ENCODE data around the gene OSTN. TPM values are rescaled to one million over a fixed set of nuclear protein-coding genes. Genes with fewer than 3 reads are reported as not detected.

OSTN gene
- total and polyA plus RNA-seq, 2 donors (not counting 1 experiment from before 2014, with no cell fraction given): not detected

GRCh38 chr3:191254098-191254873, 55.2 kb downstream of the OSTN start:
- Mint-ChIP-seq H3K4me3 (no peak overlapping the region), H3K27ac (peak overlapping the region; percentile 90), H3K9me3 (ENCODE audit: insufficient read depth) (no peaks in the 10 kb centered on the region), H3K27me3 (no peaks in the 10 kb centered on the region), H3K4me1 (peaks cover 65% of the 10 kb centered on the region)
- CTCF ChIA-PET: no interaction called here
- no peak overlapping the region for H3K9ac ChIP-seq (ENCODE audit: low read length)
- peak overlapping the region; percentile 31 to 89 for H3K27ac ChIP-seq (ENCODE audit: low read length in 2 of 2)
- H3K79me2 ChIP-seq (ENCODE audit: control insufficient read depth, insufficient read depth, low read length): no peaks in the 10 kb centered on the region
- H3K4me3 ChIP-seq (ENCODE audit: control extremely low read depth in 1 of 5, extremely low read depth in 1 of 5, insufficient read depth in 1 of 5, low read depth in 2 of 5, low read length in 4 of 5): peak overlapping the region in 1 of 5 experiments; percentile 8
- ATAC-seq (ENCODE audit: low read depth) (no peak), DNase-seq (no peak)
- no peaks in the 10 kb centered on the region for H3K27me3 ChIP-seq (replicated peaks in 1 of 4; ENCODE audit: control extremely low read depth in 1 of 4, control insufficient read depth in 3 of 4, insufficient read depth in 4 of 4, low read length in 3 of 4)
- intact Hi-C loops (cut with micrococcal nuclease): loop anchor here (2.0 kb wide), 1 partner anchor 15 kb away; no protein-coding TSS in a partner anchor
- POLR2A ChIA-PET: interaction anchor here (1.1 kb wide), 1 partner anchor 8 kb away, joined by 3 read pairs; no protein-coding TSS in a partner anchor
- no peaks in the 10 kb centered on the region for H3K36me3 ChIP-seq (replicated peaks in 1 of 2; ENCODE audit: control extremely low read depth in 1 of 2, control insufficient read depth in 1 of 2, extremely low read depth in 1 of 2, insufficient read depth in 2 of 2, low read length in 1 of 2)
- WGBS (ENCODE audit: insufficient coverage): no CpG with 5 or more reads among the region's 3 CpGs
- no peaks in the 10 kb centered on the region for H3K9me3 ChIP-seq (ENCODE audit: control extremely low read depth in 1 of 3, control insufficient read depth in 2 of 3, insufficient read depth in 1 of 3, low read length in 2 of 3)
- H3K4me2 ChIP-seq (replicated peaks; ENCODE audit: low read depth, low read length, poor library complexity, severe bottlenecking): peak overlapping the region; percentile 76
- TF ChIP-seq EZH2 (IDR thresholded peaks at IDR 0.05; ENCODE audit: borderline replicate concordance, insufficient read depth, low read depth, low read length, poor library complexity, severe bottlenecking): no peak
- no peak for TF ChIP-seq CTCF (IDR thresholded peaks at IDR 0.05)
- peak overlapping the region; percentile 21 for H2AFZ ChIP-seq (ENCODE audit: insufficient read depth, low read depth, low read length, poor library complexity, severe bottlenecking)
- H3K4me1 ChIP-seq (ENCODE audit: control insufficient read depth in 2 of 2, insufficient read depth in 2 of 2, low read length in 2 of 2): peaks cover 50 to 64% of the 10 kb centered on the region in 2 donors
- no peaks in the 10 kb centered on the region for H4K20me1 ChIP-seq (ENCODE audit: control insufficient read depth, insufficient read depth, low read length, poor library complexity, severe bottlenecking)

DNA sequence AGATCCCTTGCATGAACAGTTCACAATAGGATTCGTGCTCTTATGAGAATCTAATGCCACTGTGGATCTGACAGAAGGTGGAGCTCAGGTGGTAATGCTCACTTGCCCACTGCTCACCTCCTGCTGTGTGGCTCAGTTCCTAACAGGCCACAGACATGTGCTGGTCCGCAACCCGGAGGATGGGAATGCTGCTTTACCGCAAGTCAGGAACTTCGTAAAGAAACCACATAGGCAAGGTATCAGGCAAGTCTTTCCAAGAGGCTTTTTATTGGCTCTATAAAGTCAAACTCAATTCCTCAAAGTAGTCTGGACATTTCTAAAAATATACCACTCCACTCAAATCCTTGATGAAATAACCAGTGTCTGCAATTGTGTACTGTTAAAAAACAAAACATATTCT, 56.1 kb downstream of the OSTN start:
- no peaks in the 10 kb centered on the region for H3K27me3 ChIP-seq (replicated peaks in 1 of 4; ENCODE audit: control extremely low read depth in 1 of 4, control insufficient read depth in 3 of 4, insufficient read depth in 4 of 4, low read length in 3 of 4)
- H4K20me1 ChIP-seq (ENCODE audit: control insufficient read depth, insufficient read depth, low read length, poor library complexity, severe bottlenecking): no peaks in the 10 kb centered on the region
- 87% methylated on average over 5 of the region's 5 CpGs for WGBS (ENCODE audit: insufficient coverage)
- ATAC-seq (ENCODE audit: low read depth): no peak
- H3K4me1 ChIP-seq (ENCODE audit: control insufficient read depth in 2 of 2, insufficient read depth in 2 of 2, low read length in 2 of 2): peaks cover 53 to 68% of the 10 kb centered on the region in 2 donors
- Mint-ChIP-seq H3K27me3 (no peaks in the 10 kb centered on the region), H3K4me1 (peaks cover 67% of the 10 kb centered on the region), H3K4me3 (peak overlapping the region; percentile 39), H3K27ac (peak overlapping the region; percentile 90), H3K9me3 (ENCODE audit: insufficient read depth) (no peaks in the 10 kb centered on the region)
- no peak overlapping the region for H3K4me2 ChIP-seq (replicated peaks; ENCODE audit: low read depth, low read length, poor library complexity, severe bottlenecking)
- no peak for DNase-seq
- H3K9me3 ChIP-seq (ENCODE audit: control extremely low read depth in 1 of 3, control insufficient read depth in 2 of 3, insufficient read depth in 1 of 3, low read length in 2 of 3): no peaks in the 10 kb centered on the region
- peak overlapping the region; percentile 13 to 89 for H3K27ac ChIP-seq (ENCODE audit: low read length in 2 of 2)
- H2AFZ ChIP-seq (ENCODE audit: insufficient read depth, low read depth, low read length, poor library complexity, severe bottlenecking): peak overlapping the region; percentile 21
- POLR2A ChIA-PET: no interaction called here
- CTCF ChIA-PET: no interaction called here
- intact Hi-C loops (cut with micrococcal nuclease): loop anchor here (2.0 kb wide), 1 partner anchor 14 kb away; no protein-coding TSS in a partner anchor
- no peak overlapping the region for H3K9ac ChIP-seq (ENCODE audit: low read length)
- no peaks in the 10 kb centered on the region for H3K36me3 ChIP-seq (replicated peaks in 1 of 2; ENCODE audit: control extremely low read depth in 1 of 2, control insufficient read depth in 1 of 2, extremely low read depth in 1 of 2, insufficient read depth in 2 of 2, low read length in 1 of 2)
- H3K4me3 ChIP-seq (ENCODE audit: control extremely low read depth in 1 of 5, extremely low read depth in 1 of 5, insufficient read depth in 1 of 5, low read depth in 2 of 5, low read length in 4 of 5): no peak overlapping the region
- no peak for TF ChIP-seq EZH2 (IDR thresholded peaks at IDR 0.05; ENCODE audit: borderline replicate concordance, insufficient read depth, low read depth, low read length, poor library complexity, severe bottlenecking)
- no peak for TF ChIP-seq CTCF (IDR thresholded peaks at IDR 0.05)
- H3K79me2 ChIP-seq (ENCODE audit: control insufficient read depth, insufficient read depth, low read length): no peaks in the 10 kb centered on the region

All from B cell (primary cell).